Esophagus muscularis mucosa (tissue), 4 donors: ENCODE results near the gene RAP2A. TPM values are rescaled to one million over a fixed set of nuclear protein-coding genes. Genes with fewer than 3 reads are reported as not detected.

Source experiments
- DNase-seq: peaks from one replicate; pipeline ENCODE4 v3.0.0-alpha.2; 2017; ENCODE audit errors: extremely low spot score
- H3K27ac ChIP-seq, 4 donors: fragments of 200-600 bp; sonication (generic); replicated peaks in 1 of 4; 1 replicate in 3 of 4; 2 replicates in 1 of 4; pipeline ENCODE4 v1.5.1; 2016 to 2019; ENCODE audit warnings: mild to moderate bottlenecking in 1 of 4
- H3K27me3 ChIP-seq, 4 donors: fragments of 200-600 bp; sonication (generic); one replicate each; pipeline versions ENCODE4 v1.5.1 to v1.6.0; 2016 to 2019
- H3K36me3 ChIP-seq, 4 donors: fragments of 200-600 bp; sonication (generic); one replicate each; pipeline ENCODE4 v1.5.1; 2016 to 2019
- H3K4me1 ChIP-seq, 4 donors: fragments of 200-600 bp; sonication (generic); one replicate each; pipeline ENCODE4 v1.5.1; 2016 to 2019
- H3K4me3 ChIP-seq, 4 donors: fragments of 200-600 bp; sonication (generic); 1 replicate in 2 of 4; 2 replicates in 2 of 4; pipeline ENCODE4 v1.5.1; 2016 to 2019; ENCODE audit warnings: mild to moderate bottlenecking in 4 of 4, moderate library complexity in 1 of 4
- H3K9me3 ChIP-seq, 4 donors: fragments of 200-600 bp; sonication (generic); 1 replicate in 3 of 4; 2 replicates in 1 of 4; pipeline ENCODE4 v1.5.1; 2016 to 2019
- EP300 ChIP-seq: sonication (generic); formaldehyde crosslinking; IDR thresholded peaks from one replicate; pipeline ENCODE4 v1.6.1; 2017; ENCODE audit warnings: antibody characterized with exemption
- POLR2A ChIP-seq: fragments of 450-650 bp; IDR thresholded peaks from one replicate; pipeline ENCODE4 v1.6.1; 2017; ENCODE audit warnings: antibody characterized with exemption, moderate library complexity, mild to moderate bottlenecking, low read depth
- POLR2AphosphoS5 ChIP-seq, 2 donors: sonication (generic); formaldehyde crosslinking; IDR thresholded peaks; one replicate each; pipeline ENCODE4 v1.6.1; 2017; ENCODE audit warnings: antibody characterized with exemption in 2 of 2
- WGBS: methylation state at CpG from one replicate; pipeline ENCODE4 v1.1.5; 2018; 5-methylcytosine and 5-hydroxymethylcytosine counted together
- intact Hi-C: fragments of 100-400 bp; cut with DNase I; formaldehyde crosslinking; loops from one replicate; pipeline ENCODE4 v1.15.1; 2023
- small RNA-seq, 3 donors: library from RNA; depleted of rRNA; stranded (forward); fragments of <200 nt; gene quantifications; one replicate each; pipeline ENCODE3, GENCODE V24; 2016
- total RNA-seq, 4 donors: library from RNA; depleted of rRNA; stranded (reverse); fragments of >200 nt; gene quantifications; one replicate each; pipeline versions ENCODE4 v1.1.0 to v1.2.1, GENCODE V29; 2016
- TF ChIP-seq, protein P1 (sequence below), 3 experiments: fragments of 200-600 bp in 2 of 3; fragments of 450-650 bp in 1 of 3; sonication (generic) in 2 of 3; IDR thresholded peaks; one replicate each; pipeline ENCODE4 v1.5.1; 2017 to 2019; ENCODE audit warnings: antibody characterized with exemption in 3 of 3, mild to moderate bottlenecking in 2 of 3, moderate library complexity in 1 of 3

Gene RAP2A
- total RNA-seq, 4 donors from 2014 or later, result 24.1 to 27.8 (median 26.0) TPM

- Histone ChIP-seq H3K4me1 (no peaks in the 10 kb centered on the region), H3K9me3 (no peaks in the 10 kb centered on the region), H3K27me3 (no peaks in the 10 kb centered on the region), H3K36me3 (no peaks in the 10 kb centered on the region), H3K27ac (no peak overlapping the region), H3K4me3 (no peak overlapping the region)
- intact Hi-C loops, result no loop called here
- WGBS, result 60% methylated on average over 1 of the region's 1 CpG
- no peak for DNase-seq
- TF ChIP-seq POLR2A (no peak), EP300 (no peak), POLR2AphosphoS5 (IDR thresholded peaks at IDR 0.05) (no peak)
- TF ChIP-seq, protein P1, sequence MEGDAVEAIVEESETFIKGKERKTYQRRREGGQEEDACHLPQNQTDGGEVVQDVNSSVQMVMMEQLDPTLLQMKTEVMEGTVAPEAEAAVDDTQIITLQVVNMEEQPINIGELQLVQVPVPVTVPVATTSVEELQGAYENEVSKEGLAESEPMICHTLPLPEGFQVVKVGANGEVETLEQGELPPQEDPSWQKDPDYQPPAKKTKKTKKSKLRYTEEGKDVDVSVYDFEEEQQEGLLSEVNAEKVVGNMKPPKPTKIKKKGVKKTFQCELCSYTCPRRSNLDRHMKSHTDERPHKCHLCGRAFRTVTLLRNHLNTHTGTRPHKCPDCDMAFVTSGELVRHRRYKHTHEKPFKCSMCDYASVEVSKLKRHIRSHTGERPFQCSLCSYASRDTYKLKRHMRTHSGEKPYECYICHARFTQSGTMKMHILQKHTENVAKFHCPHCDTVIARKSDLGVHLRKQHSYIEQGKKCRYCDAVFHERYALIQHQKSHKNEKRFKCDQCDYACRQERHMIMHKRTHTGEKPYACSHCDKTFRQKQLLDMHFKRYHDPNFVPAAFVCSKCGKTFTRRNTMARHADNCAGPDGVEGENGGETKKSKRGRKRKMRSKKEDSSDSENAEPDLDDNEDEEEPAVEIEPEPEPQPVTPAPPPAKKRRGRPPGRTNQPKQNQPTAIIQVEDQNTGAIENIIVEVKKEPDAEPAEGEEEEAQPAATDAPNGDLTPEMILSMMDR (IDR thresholded peaks at IDR 0.05), result no peak
Observed at GRCh38 chr13:97517967-97518366, 84.0 kb downstream of the RAP2A start.

Small RNA genes lying within 50 kb of the gene (small RNA-seq; reads per million reads assigned to genes)
- gene AL442067.1, result 0 reads per million in 3 donors

Other genes starting within 250 kb of the RAP2A start
- 100 to 1,000 TPM in 2 of 4 donors, 10 to 100 TPM in 2; 92.8 to 132 (median 101) TPM for gene MBNL2, start 211.8 kb upstream of the RAP2A start, total RNA-seq